ENCODE data around the gene TBR1.

DNA sequence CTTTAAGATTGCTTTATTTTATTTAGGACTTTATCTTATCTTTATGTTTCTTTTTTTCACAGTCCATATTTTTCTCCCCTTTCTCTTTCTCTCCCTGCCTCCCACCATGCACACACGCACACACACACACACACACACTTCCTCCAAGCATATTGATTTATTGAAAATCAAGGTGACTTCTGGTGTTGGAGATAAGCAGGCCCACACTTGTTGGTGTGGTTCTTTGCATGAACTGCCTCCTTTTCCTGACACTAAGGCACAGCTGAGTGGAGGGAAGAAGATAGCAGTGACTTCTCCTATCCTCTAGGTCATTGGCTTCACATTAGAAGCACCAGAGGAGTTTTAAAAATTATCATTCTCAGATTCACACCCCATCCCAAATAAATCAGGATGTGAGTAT is 18.0 kb downstream of the TBR1 start:
- TF ChIP-seq CTCF (IDR thresholded peaks at IDR 0.05), result no peak
- no peak for TF ChIP-seq POLR2A (IDR thresholded peaks at IDR 0.05)
